ENCODE results near the gene PDE4D.

DNA sequence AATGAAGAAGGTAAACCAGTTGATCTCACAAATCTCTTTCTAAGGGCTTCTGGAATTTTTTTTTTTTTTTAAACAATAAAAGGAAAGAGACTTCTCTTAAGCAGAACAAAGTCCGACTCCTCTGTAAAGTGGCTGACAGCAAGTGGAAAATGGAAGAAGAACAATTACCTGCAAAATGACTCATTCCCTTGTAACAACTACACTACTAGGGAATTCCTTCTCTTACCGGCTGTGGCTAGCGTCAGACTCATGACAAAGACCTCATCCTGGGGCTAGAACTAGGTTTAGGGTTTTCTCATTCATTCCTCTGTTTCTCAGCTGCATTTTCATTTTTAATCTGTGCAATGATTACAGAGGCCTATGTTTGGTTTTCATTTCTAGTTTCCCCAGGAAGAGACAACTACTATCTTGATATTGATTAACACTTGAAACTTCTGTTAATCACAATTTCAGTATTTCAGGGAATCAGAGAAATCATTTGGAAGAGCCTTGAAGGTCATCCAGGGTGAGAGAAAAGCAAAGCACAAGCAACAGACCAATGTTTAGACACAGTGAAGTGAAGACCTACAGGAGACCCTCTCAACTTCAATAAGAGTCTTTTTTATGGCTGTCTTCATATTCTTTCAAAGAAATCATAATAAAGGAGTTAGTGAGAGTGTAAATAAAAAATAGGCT, 872.8 kb downstream of the PDE4D start:
- TF ChIP-seq YY1 (IDR thresholded peaks at IDR 0.05; ENCODE audit: insufficient read depth, insufficient read length): no peak
- TF ChIP-seq SUZ12 (IDR thresholded peaks at IDR 0.05; ENCODE audit: extremely low read depth, insufficient read depth, insufficient read length): no peak
- TF ChIP-seq ZNF274 (IDR thresholded peaks at IDR 0.05; ENCODE audit: low read depth, low read length): no peak

All from NT2/D1 (cell line).